SKM-1 treated with dmso at 0.1 percent for 144 hours (cell line): ENCODE data around the gene CENPB.
"Not testable (repeated sequence)": the region's sequence is repeated elsewhere in the genome, so short reads cannot be mapped to it uniquely, and the experiment has no call there.

ENCODE experiments used
- DNase-seq: peaks from one replicate; lab custom pipeline; 2025; ENCODE audit not compliant: unreplicated experiment; lab: John Stamatoyannopoulos, UW

Gene CENPB

DNA sequence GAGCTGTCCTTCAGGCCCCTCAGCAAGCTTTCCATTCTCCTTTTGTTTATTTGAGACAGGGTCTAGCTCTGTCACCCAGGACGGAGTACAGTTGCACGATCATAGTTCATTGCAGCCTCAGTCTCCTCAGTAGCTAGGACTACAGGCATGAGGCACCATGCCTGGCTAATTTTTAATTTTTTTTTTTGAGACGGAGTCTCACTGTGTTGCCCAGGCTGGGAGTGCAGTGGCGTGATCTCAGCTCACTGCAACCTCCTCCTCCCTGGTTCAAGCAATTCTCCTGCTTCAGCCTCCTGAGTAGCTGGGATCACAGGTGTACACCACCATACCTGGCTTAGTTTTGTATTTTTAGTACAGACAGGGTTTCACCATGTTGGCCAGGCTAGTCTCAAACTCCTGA is 2.7 kb upstream of the CENPB start:
- not testable (repeated sequence) for DNase-seq

DNA sequence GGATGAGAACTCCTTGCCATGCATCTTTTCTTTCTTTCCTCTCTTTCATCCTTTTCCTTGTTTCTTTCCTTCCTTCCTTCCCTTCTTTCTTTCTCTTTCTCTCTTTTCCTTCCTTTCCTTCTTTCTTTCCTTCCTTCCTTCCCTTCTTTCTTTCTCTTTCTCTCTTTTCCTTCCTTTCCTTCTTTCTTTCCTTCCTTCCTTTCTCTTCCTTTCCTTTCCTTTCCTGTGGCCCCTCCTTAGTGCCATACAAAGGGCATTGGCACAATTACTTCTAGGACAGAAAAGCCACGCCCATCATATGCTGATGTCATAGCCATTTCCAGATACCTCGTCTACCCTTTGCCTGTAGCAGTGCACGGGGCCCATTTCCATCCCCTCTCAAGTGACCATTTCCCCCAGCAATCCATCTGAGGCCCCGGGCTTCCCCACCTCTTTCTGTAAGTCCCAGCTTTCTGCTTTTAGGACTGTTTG is 2.2 kb upstream of the CENPB start:
- no peak for DNase-seq

DNA sequence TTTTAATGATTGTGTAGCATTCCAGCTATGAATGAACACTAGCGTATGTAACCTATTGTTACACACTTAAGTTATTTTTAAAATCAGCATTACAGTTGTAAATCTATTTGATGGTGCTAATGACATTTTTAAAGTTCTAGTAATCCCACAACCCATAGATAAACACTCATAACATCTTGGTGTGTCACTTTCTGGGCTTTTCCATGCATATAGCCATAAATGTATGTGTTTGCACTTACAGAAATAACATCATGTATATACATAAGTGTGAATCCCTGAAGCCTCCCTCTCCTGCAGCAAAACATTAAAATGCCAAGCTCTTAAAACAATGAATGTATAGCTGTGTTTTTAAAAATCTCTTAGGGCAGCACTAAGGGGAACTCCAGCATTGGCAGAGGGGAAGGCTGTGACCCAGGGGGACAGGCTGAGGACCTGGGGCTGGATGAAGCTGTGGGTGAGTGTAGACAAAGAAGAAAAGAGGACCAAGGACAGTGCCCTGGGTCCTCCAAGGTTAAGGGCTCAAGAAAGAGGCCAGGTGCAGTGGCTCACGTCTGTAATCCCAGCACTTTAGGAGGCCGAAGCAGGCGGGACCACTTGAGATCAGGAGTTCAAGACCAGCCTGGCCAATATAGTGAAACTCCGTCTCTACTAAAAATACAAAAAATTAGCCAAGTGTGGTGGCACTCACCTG is 929 bp upstream of the CENPB start:
- DNase-seq, result no peak

DNA sequence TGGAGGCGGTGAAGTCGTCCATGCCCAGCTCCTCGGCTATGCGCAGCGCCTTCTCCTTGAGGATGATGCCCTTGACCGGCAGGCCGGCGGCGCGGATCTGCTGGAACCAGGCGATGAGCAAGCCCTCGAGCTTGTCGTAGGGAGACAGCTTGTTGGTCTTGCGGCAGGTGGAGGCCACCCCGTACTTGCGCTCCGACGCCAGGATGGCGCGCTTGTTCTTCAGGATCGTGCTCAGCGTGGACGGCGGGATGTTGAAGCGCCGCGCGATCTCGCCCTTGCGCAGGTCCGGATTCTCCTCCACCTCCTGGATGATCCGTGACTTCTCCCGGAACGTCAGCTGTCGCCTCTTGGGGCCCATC is 435 bp downstream of the CENPB start:
- no peak for DNase-seq

DNA sequence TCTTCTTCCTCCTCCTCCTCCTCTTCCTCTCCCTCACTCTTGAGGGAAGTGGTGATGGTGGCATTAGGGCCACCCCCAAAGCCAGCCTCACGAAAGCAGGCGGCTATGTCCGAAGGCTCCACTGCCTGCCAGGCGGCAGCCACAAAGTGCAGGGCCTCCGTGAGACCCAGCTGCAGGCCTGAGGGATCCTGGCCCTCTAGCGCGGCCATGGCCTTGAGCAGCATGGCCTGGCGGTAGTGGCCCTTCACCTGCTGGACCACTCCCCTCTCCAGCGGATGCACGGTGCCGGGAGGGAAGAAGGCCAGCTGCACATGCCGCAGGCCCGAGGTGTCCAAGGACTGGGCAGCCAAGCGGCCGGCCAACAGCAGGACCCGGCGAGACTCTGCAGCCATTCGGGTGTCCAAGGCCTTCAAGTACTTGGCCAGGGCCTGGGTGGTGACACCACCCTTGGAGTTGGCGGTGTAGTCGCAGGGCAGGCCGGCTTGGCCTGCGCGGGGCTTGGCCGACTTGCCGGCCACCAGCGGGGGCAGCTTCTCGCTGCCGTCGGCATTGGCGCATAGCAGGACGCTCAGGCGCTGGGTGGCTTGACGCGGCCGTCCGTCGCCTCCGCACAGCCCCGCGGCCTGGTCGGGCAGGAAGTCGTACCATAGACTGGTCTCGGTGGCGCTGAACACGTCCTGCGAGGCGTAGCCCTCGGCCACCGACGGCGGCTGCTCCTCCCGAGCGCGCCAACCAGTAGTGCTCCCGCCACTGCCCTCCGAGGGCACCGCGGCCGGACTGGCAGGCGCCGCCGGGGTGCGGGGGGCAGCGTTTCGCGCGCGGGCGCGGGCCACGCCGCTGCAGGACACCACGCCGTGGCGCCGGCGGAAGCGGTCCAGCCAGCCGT is 1.1 kb downstream of the CENPB start:
- no peak for DNase-seq

DNA sequence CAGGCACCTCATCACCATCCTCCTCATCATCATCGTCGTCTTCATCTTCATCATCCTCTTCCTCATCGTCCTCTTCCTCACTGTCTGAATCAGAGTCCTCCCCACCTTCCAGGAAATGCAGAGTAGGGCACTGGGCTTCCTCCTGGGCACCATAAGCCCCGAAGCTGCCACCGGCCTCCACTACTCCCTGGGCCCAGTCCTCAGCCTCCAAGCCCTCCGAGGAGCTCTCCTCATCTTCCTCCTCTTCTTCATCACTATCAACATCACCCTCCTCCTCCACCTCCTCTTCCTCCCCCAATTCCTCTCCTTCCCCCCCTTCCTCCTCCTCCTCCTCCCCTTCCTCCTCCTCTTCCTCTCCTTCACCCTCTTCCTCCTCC is 1.7 kb downstream of the CENPB start:
- no peak for DNase-seq

DNA sequence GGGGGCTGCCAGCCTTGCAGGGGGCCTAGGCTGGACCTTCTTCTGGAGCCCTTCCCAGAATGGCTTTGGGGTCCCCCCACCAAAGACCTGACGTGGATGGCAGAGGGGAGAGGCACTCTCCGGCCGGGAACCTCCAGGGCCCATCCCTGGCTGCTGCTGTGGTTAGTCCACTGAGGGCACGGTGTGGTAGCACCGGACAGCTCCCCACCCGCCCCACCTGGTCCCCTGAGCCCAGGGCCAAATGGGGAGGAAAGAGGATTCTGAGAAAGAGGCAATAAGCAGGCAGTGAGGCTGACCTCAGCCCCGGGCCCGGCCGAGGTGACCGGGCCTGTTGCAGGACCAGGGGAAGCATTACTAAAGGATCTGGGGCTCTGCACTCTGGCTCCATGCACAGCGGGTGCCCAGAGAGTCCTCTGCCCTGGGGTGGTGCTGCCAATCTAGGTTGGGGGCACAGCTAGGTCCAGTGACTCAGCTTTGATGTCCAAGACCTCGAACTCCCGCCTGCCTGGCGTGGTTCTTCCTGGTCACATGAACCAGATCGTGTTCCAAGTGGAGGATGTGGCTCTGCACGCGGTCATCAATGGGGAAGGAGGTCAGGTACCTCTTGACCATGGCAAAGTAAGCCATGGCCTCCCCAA is 2.2 kb downstream of the CENPB start:
- no peak for DNase-seq

DNA sequence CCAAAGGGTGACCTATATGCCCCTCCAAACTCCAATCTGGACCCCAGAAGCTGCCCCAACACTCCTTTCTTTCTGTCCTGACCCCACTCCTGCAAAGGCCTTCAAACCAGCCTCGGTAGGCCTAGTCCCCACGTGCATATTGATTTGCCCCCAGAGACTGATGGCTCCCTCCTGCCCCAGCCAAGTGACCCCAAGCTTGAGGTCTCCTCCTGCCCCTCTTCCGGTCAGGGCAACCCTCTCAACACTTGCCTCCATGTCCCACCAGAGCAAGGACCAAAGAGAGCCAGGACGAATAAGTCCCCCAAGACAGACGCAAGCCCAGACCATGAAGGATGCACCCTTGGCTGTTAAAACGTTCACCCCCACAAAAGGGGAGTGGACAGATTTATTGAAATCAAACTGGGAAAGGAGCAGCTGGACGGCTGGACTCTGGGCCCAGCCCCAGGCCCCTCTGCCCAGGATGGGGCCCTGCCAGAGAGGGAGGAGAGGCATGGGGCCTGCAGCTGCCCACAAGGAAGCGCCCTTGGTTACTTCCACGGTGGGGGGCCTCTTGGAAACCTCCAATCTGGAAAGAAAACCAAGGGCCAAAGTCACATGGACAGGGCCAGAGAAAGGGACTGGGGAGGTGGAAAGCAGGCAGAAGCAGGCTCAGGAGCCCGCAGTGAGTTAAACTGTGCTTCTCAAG is 2.9 kb downstream of the CENPB start:
- DNase-seq, result no peak

DNA sequence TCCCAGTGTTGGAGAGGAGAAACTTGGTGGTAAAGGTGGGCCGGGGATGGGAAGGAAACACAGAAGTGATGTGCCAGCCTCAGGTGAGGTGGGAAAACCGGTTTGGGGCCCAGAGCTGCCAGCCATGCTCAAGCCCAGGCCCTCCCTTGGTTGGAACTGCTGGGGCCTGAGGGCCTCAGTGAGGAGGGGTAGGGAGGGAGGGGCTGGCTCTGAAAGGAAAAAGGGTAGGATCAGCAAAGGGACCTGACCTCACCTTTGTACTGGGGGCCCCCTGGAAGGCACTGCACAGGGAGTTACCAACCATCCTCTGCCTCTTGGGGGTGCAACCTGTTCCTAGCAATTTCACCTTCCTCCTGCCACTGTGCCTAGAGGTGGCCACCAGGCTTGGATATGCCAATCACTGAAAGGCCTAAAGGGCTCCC is 3.5 kb downstream of the CENPB start:
- DNase-seq, result no peak

DNA sequence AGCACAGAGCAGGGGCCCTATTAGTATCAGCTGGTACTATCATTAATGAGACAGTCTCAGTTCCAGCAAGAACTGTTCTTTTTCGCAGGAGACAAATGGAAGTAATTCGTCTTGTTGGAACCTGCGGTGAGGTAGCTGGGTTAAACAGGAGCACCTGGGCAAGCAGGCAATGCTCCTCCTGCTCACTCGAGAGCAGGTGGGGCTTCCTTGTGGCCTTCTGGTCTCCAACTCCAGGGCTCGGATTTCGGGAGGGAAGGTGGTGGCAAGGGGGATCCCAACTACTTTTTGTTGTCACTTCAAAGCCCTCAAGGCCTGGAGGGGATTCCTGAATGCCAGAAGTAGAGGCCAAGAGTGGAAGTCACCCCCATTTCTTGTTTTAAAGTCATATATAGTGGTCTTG is 3.9 kb downstream of the CENPB start:
- DNase-seq, result no peak

DNA sequence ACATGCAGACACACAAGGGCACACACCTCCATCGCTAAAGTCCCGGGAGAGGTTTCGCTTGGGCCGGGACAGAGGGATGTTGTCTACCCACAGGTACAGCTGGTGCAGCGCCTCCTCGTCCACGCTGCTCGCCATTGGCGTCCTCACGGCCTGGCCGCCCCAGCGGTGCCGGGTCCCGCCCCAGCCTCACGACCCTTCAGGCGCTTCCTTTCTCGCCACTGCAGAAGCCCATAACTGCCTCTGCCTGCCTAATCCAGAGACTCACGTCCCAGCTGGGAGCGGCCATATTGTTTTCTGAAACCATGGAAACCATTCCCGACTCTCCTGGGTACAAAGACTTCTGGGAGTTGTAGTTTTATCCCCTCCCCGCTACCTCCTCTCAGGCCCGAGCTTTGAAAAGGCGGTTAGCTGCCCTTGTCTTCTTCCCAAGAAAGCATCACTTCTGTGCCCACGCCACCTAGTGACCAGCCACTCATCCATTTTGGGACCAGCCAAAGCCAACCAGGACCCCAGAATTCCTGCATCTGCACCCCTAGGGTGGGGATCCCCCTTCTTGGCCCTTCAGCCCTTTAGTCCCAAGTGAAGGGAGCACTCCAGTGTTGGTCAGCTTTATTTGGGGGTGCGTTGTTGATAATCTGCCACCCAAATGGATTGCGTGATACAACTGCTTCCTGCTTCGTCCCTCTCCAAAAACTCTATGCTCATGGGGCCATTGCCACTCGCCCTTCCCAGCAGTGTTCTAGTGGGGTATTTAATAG is 5.2 kb downstream of the CENPB start, which contains the start of gene SPEF1:
SPEF1 (minus strand) TSS at position 296 of the 758 bp plus-strand sequence; CDS start at position 135, 161 bp downstream.
- DNase-seq, result peak; percentile 58

DNA sequence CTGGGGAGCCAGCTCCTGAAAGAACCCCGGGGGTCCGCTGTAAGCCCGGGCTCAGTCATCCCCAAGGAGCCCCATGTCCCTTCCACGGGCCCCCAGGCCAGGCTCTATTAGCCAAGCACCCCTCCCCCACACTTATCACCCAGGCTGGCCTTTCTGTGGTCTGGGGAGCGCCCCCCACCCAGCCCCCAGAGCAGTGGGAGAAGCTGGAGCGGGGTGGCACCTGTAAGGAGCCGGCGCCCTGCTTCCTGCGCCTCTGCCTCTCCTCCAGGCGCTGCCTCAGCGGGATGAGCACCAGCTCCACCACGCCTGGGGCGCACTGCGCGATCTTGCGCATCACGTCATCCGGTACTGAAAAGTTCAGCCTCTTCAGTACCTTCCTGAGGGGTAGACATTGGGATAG is 7.6 kb downstream of the CENPB start:
- DNase-seq, result no peak

DNA sequence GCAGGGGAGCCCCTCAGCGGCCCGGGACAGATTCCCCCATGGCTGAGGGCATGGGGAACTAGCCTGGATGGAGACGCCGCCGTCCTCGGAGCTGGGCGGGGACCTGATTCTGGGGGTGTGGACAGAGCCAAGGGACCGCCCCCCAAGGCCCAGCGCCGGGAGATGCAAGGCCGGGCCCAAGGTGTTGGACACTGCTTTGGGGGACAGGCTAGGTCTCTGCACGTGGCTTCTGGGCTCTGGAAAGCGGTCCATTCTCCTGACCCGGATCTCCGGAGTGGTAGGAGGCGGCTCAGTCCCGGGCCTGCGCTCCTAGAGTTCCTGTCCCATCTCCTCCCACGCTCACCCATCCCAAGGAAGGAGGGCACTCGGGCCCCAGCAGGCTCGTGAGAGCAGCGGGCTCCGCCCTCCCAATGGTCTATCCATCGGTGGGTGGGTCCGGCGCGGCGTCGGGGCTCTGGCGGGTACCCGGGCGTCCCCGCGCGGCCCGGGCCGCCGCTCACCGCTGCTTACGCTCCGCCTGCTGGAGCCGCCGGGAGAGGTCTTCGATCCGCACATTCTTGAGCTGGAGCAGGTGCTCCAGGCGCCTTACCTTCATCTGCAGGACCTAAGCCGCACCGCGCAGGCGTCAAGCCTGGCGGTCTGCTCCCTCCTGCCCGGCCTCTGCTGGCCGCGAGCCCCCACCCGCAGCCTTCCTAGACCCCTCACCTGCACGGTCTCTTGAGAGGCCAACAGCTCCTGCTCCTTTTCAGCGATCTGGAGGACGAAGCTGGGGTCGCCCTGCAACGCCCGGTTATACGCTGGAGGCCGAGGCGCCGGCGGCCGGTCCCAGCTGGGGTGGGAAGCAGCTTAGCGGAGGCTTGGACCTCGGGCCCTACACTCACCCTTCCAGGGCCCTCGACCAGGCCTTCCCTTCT is 8.6 kb downstream of the CENPB start:
- no peak for DNase-seq

DNA sequence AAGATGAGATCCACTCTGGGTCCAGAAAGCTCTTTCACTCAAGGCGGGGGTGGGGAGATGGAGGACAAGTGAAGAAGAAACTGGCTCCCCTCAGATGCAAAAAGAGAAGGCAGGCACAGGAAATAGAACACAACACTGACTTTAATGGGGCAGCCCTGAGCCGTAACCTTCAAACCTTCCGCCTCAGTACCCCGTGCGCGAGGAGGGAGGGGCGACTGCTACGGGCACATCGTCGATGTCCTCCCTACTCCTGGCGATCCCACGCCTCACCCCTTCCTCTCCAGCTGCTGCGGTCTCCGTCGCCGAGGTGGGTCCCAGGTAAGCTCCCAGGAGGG is 9.2 kb downstream of the CENPB start:
- no peak for DNase-seq

DNA sequence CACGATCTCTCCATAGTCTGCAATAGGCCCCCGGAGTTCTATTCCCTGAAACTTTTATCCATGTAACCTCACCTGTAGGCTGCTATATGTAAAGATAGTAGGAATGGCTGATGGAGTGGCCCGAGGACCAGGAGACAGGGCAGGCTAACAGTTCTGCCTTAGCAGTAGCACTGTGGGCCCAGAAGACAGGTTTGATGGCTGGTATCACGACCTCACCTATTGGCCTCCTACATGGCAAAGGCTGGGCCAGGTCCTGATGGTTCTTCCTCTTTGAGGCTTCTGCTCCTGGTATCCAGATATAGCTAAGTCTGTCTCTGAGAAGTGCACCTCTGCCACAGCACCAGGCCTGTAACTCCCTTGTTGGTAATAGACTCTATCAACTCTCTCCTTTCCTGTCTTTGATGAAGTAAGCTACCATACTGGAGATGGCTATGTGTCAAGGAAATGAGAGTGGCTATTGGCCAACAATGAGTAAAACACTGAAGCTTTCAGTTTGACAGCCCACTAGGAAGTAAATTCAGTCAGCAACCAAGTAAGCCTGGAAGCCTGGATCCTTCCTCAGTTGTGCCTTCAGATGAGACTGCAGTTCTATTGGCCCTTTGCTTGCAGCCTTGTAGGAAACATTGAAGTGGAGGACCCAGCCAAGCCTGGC is 11.0 kb downstream of the CENPB start:
- DNase-seq, result no peak

DNA sequence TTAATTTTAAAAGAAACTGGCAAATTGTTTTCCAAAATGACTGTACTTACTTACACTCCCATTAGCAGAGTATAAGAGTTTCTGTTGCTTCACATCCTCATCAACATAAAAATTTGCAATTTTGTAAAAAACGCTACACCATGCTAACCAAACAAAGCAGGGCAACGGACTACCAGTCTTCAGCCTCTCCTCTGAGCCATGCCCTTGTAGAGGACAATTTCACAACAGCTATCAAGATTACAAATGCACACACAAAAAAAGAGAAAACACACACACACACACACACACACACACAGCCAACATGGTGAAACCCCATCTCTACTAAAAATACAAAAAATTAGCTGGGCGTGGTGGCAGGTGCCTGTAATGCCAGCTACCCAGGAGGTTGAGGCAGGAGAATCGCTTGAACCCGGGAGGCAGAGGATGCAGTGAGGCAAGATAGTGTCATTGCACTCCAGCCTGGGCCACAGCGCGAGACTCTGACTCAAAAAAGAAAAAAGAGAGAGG is 14.9 kb downstream of the CENPB start:
- no peak for DNase-seq

DNA sequence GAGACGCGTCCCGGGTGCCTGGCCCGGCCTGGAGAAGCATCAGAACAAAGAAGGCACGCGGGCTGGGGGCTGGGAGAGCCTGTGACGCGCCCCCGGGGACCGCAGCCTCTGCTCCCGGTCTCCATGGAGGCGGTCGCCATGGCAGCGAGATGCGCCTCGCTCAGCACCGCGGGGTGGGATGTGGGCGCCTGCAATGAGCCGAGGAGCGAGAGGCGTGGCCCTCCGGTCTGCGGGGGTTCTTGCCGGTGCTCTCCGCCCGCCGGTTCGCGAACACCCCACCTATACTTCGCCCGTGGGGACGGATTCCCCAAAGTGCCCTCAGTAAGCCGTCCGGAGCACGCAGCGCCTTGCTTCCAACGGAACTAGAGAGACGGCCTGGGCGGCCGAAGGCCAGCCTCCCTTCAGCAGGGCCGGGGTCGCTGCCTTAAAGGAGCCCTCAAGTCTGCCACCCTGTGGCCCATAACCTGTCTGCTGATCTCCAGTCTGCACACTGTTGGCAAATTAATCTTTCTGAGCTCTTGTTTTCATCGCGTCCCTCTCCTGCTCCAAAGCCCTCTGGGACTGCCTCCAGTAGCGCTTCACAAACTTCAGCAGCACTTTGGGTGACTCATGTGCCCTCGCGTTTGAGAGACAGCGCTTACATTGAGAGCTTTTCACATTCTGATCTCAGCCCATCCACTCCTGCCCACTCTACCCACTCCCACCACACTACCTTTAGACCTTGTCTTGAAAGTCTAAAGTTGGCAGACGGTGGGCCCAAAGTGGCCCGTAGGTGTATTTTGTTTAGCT is 18.0 kb downstream of the CENPB start:
- peak; percentile 44 for DNase-seq
